Astrocyte (in vitro differentiated cells and primary cell): ENCODE results near the gene MFN2.

Experiments
- EZH2 ChIP-seq: IDR thresholded peaks from 2 replicates; pipeline ENCODE4 v1.6.1; 2012; ENCODE audit warnings: mild to moderate bottlenecking, low read length, inconsistent platforms; ENCODE audit not compliant: insufficient read depth
- TF ChIP-seq, protein P1 (sequence below): IDR thresholded peaks from 2 replicates; pipeline ENCODE4 v1.5.1; 2011; ENCODE audit warnings: low read depth, mild to moderate bottlenecking, inconsistent platforms, low read length, moderate library complexity; ENCODE audit not compliant: insufficient read depth

DNA sequence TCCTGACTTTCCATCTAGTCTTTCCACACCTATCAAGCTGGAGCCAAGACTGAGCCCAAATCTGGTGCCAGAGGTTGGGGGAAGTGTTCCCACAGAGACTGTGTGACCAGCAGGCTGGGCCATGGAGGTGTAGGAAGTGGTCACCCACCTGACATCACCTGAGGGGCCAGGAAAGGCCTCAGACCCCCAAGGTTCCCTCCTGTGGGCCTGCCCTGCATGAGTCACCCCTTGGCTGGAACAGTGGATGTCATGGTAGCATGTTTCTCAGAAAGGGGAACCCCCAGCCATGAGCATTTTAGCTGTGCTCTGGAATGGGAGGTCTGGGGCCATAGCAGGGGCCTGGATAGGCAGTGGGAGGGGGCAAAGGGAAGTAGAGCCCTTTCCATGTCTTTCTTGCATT, 77.1 kb downstream of the MFN2 start:
- TF ChIP-seq, protein P1, sequence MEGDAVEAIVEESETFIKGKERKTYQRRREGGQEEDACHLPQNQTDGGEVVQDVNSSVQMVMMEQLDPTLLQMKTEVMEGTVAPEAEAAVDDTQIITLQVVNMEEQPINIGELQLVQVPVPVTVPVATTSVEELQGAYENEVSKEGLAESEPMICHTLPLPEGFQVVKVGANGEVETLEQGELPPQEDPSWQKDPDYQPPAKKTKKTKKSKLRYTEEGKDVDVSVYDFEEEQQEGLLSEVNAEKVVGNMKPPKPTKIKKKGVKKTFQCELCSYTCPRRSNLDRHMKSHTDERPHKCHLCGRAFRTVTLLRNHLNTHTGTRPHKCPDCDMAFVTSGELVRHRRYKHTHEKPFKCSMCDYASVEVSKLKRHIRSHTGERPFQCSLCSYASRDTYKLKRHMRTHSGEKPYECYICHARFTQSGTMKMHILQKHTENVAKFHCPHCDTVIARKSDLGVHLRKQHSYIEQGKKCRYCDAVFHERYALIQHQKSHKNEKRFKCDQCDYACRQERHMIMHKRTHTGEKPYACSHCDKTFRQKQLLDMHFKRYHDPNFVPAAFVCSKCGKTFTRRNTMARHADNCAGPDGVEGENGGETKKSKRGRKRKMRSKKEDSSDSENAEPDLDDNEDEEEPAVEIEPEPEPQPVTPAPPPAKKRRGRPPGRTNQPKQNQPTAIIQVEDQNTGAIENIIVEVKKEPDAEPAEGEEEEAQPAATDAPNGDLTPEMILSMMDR, result no peak
- no peak for TF ChIP-seq EZH2
